Measurements from ENCODE around the gene LOXL3. TPM values are rescaled to one million over a fixed set of nuclear protein-coding genes. Genes with fewer than 3 reads are reported as not detected.

The LOXL3 gene
- total and polyA plus RNA-seq, 2 of the 8 experiments (the other 6 are each of a cell fraction or from before 2014, with no cell fraction given): 22.4 to 27.2 TPM

DNA sequence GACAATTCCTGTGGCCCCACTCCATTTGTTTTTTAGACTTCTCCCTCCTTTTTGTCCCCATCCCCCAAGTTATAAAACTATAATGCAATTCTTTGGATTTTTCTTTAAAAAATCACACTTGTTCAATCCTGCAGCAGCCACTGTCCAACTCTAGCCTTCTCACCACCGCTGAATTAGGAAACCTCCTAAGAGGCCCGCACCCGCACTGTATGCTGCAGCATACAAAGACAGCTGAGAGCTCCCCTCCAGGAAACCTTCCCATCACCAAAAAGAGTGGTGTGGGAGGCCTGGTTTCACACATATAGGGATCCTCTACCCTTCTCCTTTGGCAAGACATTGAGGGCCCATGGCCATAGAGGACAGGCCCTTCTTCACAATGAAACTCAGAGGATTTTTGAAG lies 49.2 kb downstream of the LOXL3 start:
- FAIRE-seq (no peak), DNase-seq (ENCODE audit: low read depth in 1 of 2, low spot score in 2 of 2) (no peak)
- Histone ChIP-seq H3K23me2 (ENCODE audit: low read depth, low read length) (peaks cover 26% of the 10 kb centered on the region), H4K8ac (ENCODE audit: extremely low read depth, insufficient read depth, low read length) (no peak overlapping the region), H3K18ac (ENCODE audit: extremely low read depth, low read length) (no peak overlapping the region), H3K4me2 (ENCODE audit: insufficient read depth in 1 of 2, low read depth in 2 of 2, low read length in 2 of 2) (peak overlapping the region in 1 of 2 experiments; percentile 78; a peak in 1 of 4 replicates), H3K4me3 (ENCODE audit: extremely low read depth in 1 of 4, insufficient read depth in 2 of 4, low read depth in 3 of 4, low read length in 4 of 4) (peak overlapping the region in 1 of 4 experiments; percentile 65; a peak in 1 of 8 replicates), H2BK15ac (ENCODE audit: low read length) (no peak overlapping the region), H4K20me1 (replicated peaks in 1 of 2; ENCODE audit: control insufficient read depth in 1 of 2, insufficient read depth in 2 of 2, low read length in 2 of 2) (peaks cover 0 to 12% of the 10 kb centered on the region in 2 experiments), H3K79me1 (ENCODE audit: low read depth, low read length) (no peaks in the 10 kb centered on the region), H2BK5ac (ENCODE audit: low read depth, low read length) (no peak overlapping the region), H2BK12ac (ENCODE audit: low read depth, low read length) (no peak overlapping the region), H3K27ac (ENCODE audit: low read depth, low read length) (no peak overlapping the region), H2AFZ (ENCODE audit: low read length) (no peak overlapping the region), H2BK20ac (ENCODE audit: low read length) (no peak overlapping the region), H3K23ac (ENCODE audit: insufficient read length) (no peak overlapping the region), H4K5ac (ENCODE audit: insufficient read length, low read depth, low read length) (no peak overlapping the region), H3K36me3 (ENCODE audit: control insufficient read depth in 2 of 4, insufficient read depth in 4 of 4, low read length in 3 of 4) (peaks cover 0 to 9% (median 4%) of the 10 kb centered on the region in 4 experiments; a peak in 6 of 8 replicates), H3K27me3 (replicated peaks in 1 of 4; ENCODE audit: control insufficient read depth in 3 of 4, extremely low read depth in 1 of 4, insufficient read depth in 3 of 4, low read length in 3 of 4) (peaks cover 51 to 80% (median 76%) of the 10 kb centered on the region in 4 experiments), H3K4me1 (replicated peaks in 1 of 4; ENCODE audit: control insufficient read depth in 3 of 4, insufficient read depth in 4 of 4, low read length in 3 of 4) (peaks cover 10 to 47% (median 35%) of the 10 kb centered on the region in 4 experiments), H3K79me2 (ENCODE audit: control insufficient read depth in 1 of 2, insufficient read depth in 2 of 2, low read length in 2 of 2) (peaks cover 0 to 3% of the 10 kb centered on the region in 2 experiments; a peak in 1 of 4 replicates), H2AK5ac (ENCODE audit: low read depth, low read length) (no peak overlapping the region), H4K91ac (replicated peaks; ENCODE audit: insufficient read length, low read length) (no peak overlapping the region), H3K4ac (replicated peaks; ENCODE audit: insufficient read length, low read depth, low read length) (no peak overlapping the region), H3K9me3 (ENCODE audit: insufficient read depth in 2 of 2, low read depth in 1 of 2, low read length in 1 of 2) (no peaks in the 10 kb centered on the region), H3K9ac (replicated peaks in 1 of 4; ENCODE audit: extremely low read depth in 1 of 4, low read depth in 3 of 4, low read length in 3 of 4) (no peak overlapping the region), H3K56ac (replicated peaks; ENCODE audit: insufficient read length, low read depth, low read length) (no peak overlapping the region), H2BK120ac (replicated peaks; ENCODE audit: low read depth, low read length) (no peak overlapping the region), H3K14ac (ENCODE audit: insufficient read length) (no peak overlapping the region)
- ChIA-PET POLR2A (ENCODE audit: partially characterized antibody) (interaction anchor here (1.1 to 9.4 kb wide), 14 partner anchors 9 to 83 kb away, joined by 3 to 73 read pairs (median 6); partner anchors contain the start of genes AUP1, CCDC142, DQX1 and HTRA2), CTCF (ENCODE audit: partially characterized antibody) (interaction anchor here (0.8 to 3.5 kb wide), 12 partner anchors 9 to 112 kb away, joined by 3 to 20 read pairs (median 4); partner anchors contain the start of genes CCDC142, DQX1, TLX2 and TTC31)
- TF ChIP-seq HDAC2 (IDR thresholded peaks at IDR 0.05; ENCODE audit: borderline replicate concordance in 1 of 2, low read depth in 2 of 2, low read length in 2 of 2) (no peak), TAF7 (optimal IDR thresholded peaks at IDR 0.05; ENCODE audit: borderline replicate concordance, low read depth, low read length) (peak; percentile 28)
- 79% methylated on average over 3 of the region's 3 CpGs; no CpG with 5 or more reads in 1 of the 2 experiments for WGBS, 2 experiments (ENCODE audit: extremely low coverage in 1 of 2, insufficient coverage in 1 of 2, insufficient read length in 1 of 2, insufficient replicate concordance in 2 of 2, low coverage in 1 of 2, low lambda C conversion rate in 2 of 2, missing lambda C conversion rate in 1 of 2)
